K562 (cell line): ENCODE measurements around the gene TFEB. TPM values are rescaled to one million over a fixed set of nuclear protein-coding genes. Genes with fewer than 3 reads are reported as not detected.
A peak's percentile ranks its signal among the peaks of the same experiment; 100 is the strongest.

ENCODE experiments used
- ADNP ChIP-seq: fragments of 200-800 bp; sonication (Bioruptor generic); IDR thresholded peaks from 2 replicates; pipeline ENCODE4 v1.6.1; 2016; ENCODE audit warnings: missing genetic modification characterization, missing compliant biosample characterization
- BCLAF1 ChIP-seq, 2 experiments: fragments of 450-650 bp in 1 of 2; IDR thresholded peaks; 2 replicates each; pipeline ENCODE4 v1.6.1; 2011 to 2017; ENCODE audit warnings: low read depth in 2 of 2, antibody characterized with exemption in 1 of 2, borderline replicate concordance in 1 of 2, low read length in 1 of 2, mild to moderate bottlenecking in 1 of 2, mixed read lengths in 1 of 2; ENCODE audit not compliant: control insufficient read depth in 1 of 2
- BCOR ChIP-seq: fragments of 450-650 bp; IDR thresholded peaks from 2 replicates; pipeline ENCODE4 v1.6.1; 2016
- C11orf30 ChIP-seq: fragments of 450-650 bp; IDR thresholded peaks from 2 replicates; pipeline ENCODE4 v1.6.1; 2016; ENCODE audit warnings: low read depth, mild to moderate bottlenecking
- CBFA2T2 ChIP-seq: fragments of 450-650 bp; conservative IDR thresholded peaks from 2 replicates; pipeline ENCODE4 v1.6.1; 2017; ENCODE audit warnings: mild to moderate bottlenecking
- HNRNPK ChIP-seq: fragments of 200-400 bp; formaldehyde crosslinking; IDR thresholded peaks from one replicate; pipeline ENCODE4 v1.6.1; 2018; ENCODE audit warnings: mild to moderate bottlenecking, low read depth, low read length; ENCODE audit not compliant: poor library complexity, severe bottlenecking
- IRF1 ChIP-seq: sonication (generic); formaldehyde crosslinking; IDR thresholded peaks from 2 replicates; pipeline ENCODE4 v1.8.0; 2022; ENCODE audit warnings: missing genetic modification reagents, mild to moderate bottlenecking, borderline replicate concordance
- KDM1A ChIP-seq, 2 experiments: fragments of 450-650 bp; IDR thresholded peaks; 2 replicates each; pipeline ENCODE4 v1.6.1; 2016; ENCODE audit warnings: mild to moderate bottlenecking in 2 of 2
- KLF13 ChIP-seq: fragments of 450-650 bp; IDR thresholded peaks from 2 replicates; pipeline ENCODE4 v1.6.1; 2016; ENCODE audit warnings: missing genetic modification characterization, low read depth, mild to moderate bottlenecking, missing compliant biosample characterization, moderate library complexity, borderline replicate concordance
- LEF1 ChIP-seq: fragments of 450-650 bp; IDR thresholded peaks from 2 replicates; pipeline ENCODE4 v1.6.1; 2016; ENCODE audit warnings: mild to moderate bottlenecking
- MEIS2 ChIP-seq: fragments of 450-650 bp; IDR thresholded peaks from 2 replicates; pipeline ENCODE4 v1.6.1; 2014; ENCODE audit warnings: mild to moderate bottlenecking; ENCODE audit not compliant: partially characterized antibody
- NFRKB ChIP-seq: fragments of 450-650 bp; IDR thresholded peaks from 2 replicates; pipeline ENCODE4 v1.6.1; 2016; ENCODE audit warnings: low read depth
- PHF8 ChIP-seq: fragments of 200-600 bp; sonication (generic); IDR thresholded peaks from 2 replicates; pipeline ENCODE4 v1.6.1; 2012; ENCODE audit warnings: mixed run types, mild to moderate bottlenecking, inconsistent platforms, low read length, moderate library complexity, borderline replicate concordance
- RUNX1 ChIP-seq: sonication (generic); IDR thresholded peaks from 2 replicates; pipeline ENCODE4 v1.6.1; 2016; ENCODE audit warnings: antibody characterized with exemption, low read depth
- ZFP30 ChIP-seq: fragments of 250-450 bp; sonication (Bioruptor Pico); IDR thresholded peaks from 2 replicates; pipeline ENCODE4 v1.8.0; 2022; ENCODE audit warnings: moderate library complexity, mild to moderate bottlenecking, inconsistent platforms, borderline replicate concordance
- ZFP36 ChIP-seq: fragments of 150-350 bp; IDR thresholded peaks from 2 replicates; pipeline ENCODE4 v1.6.1; 2018; ENCODE audit warnings: low read length, low read depth; ENCODE audit not compliant: partially characterized antibody
- polyA plus RNA-seq, 8 experiments: library from polyadenylated mRNA; depleted of rRNA in 4 of 8; stranded (reverse) in 5 of 8; unstranded in 3 of 8; fragments of >200 nt; fragmentation: Nextera tagmentation in 2 of 8; fragmentation: Illumina TruSeq in 1 of 8; extraction: Ambion mirVana in 2 of 8; extraction: Trizol in 1 of 8; gene quantifications; 2 replicates each; pipeline versions ENCODE4 v1.2.1 to v1.2.3, GENCODE V29; 2011 to 2014; ENCODE audit warnings: inconsistent platforms in 1 of 8, missing spikeins in 1 of 8
- total RNA-seq, 7 experiments: library from RNA; depleted of rRNA in 6 of 7; stranded (reverse); fragments of >200 nt in 6 of 7; fragmentation: Illumina TruSeq in 2 of 7; extraction: Trizol in 2 of 7; gene quantifications; 2 replicates each; pipeline versions ENCODE4 v1.2.1 to v1.2.3, GENCODE V29; 2011 to 2021; ENCODE audit warnings: low replicate concordance in 1 of 7
- TF ChIP-seq, protein P1 (sequence below): sonication (generic); formaldehyde crosslinking; IDR thresholded peaks from 2 replicates; pipeline ENCODE4 v1.8.0; 2022; ENCODE audit warnings: missing genetic modification reagents, mild to moderate bottlenecking, borderline replicate concordance
- TF ChIP-seq, protein P2 (sequence below): sonication (generic); formaldehyde crosslinking; IDR thresholded peaks from 2 replicates; pipeline ENCODE4 v1.8.1; 2023; ENCODE audit warnings: missing genetic modification reagents, mild to moderate bottlenecking, borderline replicate concordance

The TFEB gene
- total and polyA plus RNA-seq, 9 of the 15 experiments (the other 6 are each of a cell fraction or from before 2014, with no cell fraction given) = 0.04 to 4.7 (median 2.0) TPM

DNA sequence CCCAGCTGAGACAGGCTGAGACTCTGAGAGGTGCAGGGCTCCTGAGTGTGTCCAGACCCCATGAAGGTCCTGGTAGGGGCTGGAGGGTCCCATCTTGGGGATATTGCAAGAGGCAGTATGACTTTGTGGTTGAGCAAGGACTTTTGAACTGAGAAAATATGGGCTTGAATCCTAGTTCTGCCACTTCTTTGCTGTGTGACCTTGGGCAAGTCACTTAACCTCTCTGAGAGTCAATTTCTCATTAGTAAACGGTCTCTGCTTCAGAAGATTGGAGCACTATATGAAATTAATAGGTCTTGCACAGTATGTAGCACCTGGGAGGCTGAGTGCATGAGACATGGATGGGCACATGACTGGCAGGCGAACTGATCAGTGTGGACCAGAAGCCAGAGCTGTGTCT, 42.7 kb downstream of the TFEB start (continued):
- TF ChIP-seq PHF8 (no peak), IRF1 (CRISPR knock-in tag) (no peak), HNRNPK (no peak), ZFP30 (CRISPR knock-in tag) (no peak), LEF1 (no peak), ADNP (tag) (peak; percentile 31; the same call in 1 of the 2 replicates), ZFP36 (peak; percentile 81), NFRKB (no peak), C11orf30 (no peak), KLF13 (tag) (no peak), KDM1A (IDR thresholded peaks at IDR 0.05) (0 out of 4 replicates have a peak, but pooled peaks of 1 of the 2 experiments have one; percentile 14), CBFA2T2 (no peak), MEIS2 (no peak), RUNX1 (no peak), BCOR (peak; percentile 59; the same call in 1 of the 2 replicates), BCLAF1 (IDR thresholded peaks at IDR 0.05; ENCODE audit: borderline replicate concordance in 1 of 2, control insufficient read depth in 1 of 2, low read depth in 2 of 2, low read length in 1 of 2) (no peak)
- TF ChIP-seq, protein P1, sequence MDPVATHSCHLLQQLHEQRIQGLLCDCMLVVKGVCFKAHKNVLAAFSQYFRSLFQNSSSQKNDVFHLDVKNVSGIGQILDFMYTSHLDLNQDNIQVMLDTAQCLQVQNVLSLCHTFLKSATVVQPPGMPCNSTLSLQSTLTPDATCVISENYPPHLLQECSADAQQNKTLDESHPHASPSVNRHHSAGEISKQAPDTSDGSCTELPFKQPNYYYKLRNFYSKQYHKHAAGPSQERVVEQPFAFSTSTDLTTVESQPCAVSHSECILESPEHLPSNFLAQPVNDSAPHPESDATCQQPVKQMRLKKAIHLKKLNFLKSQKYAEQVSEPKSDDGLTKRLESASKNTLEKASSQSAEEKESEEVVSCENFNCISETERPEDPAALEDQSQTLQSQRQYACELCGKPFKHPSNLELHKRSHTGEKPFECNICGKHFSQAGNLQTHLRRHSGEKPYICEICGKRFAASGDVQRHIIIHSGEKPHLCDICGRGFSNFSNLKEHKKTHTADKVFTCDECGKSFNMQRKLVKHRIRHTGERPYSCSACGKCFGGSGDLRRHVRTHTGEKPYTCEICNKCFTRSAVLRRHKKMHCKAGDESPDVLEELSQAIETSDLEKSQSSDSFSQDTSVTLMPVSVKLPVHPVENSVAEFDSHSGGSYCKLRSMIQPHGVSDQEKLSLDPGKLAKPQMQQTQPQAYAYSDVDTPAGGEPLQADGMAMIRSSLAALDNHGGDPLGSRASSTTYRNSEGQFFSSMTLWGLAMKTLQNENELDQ (CRISPR knock-in tag) = no peak
- TF ChIP-seq, protein P2, sequence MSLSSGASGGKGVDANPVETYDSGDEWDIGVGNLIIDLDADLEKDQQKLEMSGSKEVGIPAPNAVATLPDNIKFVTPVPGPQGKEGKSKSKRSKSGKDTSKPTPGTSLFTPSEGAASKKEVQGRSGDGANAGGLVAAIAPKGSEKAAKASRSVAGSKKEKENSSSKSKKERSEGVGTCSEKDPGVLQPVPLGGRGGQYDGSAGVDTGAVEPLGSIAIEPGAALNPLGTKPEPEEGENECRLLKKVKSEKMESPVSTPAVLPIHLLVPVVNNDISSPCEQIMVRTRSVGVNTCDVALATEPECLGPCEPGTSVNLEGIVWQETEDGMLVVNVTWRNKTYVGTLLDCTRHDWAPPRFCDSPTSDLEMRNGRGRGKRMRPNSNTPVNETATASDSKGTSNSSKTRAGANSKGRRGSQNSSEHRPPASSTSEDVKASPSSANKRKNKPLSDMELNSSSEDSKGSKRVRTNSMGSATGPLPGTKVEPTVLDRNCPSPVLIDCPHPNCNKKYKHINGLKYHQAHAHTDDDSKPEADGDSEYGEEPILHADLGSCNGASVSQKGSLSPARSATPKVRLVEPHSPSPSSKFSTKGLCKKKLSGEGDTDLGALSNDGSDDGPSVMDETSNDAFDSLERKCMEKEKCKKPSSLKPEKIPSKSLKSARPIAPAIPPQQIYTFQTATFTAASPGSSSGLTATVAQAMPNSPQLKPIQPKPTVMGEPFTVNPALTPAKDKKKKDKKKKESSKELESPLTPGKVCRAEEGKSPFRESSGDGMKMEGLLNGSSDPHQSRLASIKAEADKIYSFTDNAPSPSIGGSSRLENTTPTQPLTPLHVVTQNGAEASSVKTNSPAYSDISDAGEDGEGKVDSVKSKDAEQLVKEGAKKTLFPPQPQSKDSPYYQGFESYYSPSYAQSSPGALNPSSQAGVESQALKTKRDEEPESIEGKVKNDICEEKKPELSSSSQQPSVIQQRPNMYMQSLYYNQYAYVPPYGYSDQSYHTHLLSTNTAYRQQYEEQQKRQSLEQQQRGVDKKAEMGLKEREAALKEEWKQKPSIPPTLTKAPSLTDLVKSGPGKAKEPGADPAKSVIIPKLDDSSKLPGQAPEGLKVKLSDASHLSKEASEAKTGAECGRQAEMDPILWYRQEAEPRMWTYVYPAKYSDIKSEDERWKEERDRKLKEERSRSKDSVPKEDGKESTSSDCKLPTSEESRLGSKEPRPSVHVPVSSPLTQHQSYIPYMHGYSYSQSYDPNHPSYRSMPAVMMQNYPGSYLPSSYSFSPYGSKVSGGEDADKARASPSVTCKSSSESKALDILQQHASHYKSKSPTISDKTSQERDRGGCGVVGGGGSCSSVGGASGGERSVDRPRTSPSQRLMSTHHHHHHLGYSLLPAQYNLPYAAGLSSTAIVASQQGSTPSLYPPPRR = no peak
